H9 (cell line): ENCODE measurements around the gene NLRP4. TPM values are rescaled to one million over a fixed set of nuclear protein-coding genes. Genes with fewer than 3 reads are reported as not detected.

Experiments used
- DNase-seq: peaks from one replicate; pipeline ENCODE4 v3.0.0-alpha.2; 2017
- H2AFZ ChIP-seq: one replicate; pipeline ENCODE4 v1.6.1; 2013; ENCODE audit warnings: mild to moderate bottlenecking, low read length, control low read depth, moderate library complexity
- H2AK5ac ChIP-seq: 2 replicates; pipeline ENCODE4 v1.6.1; 2013; ENCODE audit warnings: low read length, control low read depth, mixed read lengths; ENCODE audit not compliant: insufficient read length
- H2BK120ac ChIP-seq: one replicate; pipeline ENCODE4 v1.6.1; 2013; ENCODE audit warnings: low read depth, mild to moderate bottlenecking, low read length, control low read depth, inconsistent platforms; ENCODE audit not compliant: poor library complexity, severe bottlenecking
- H2BK12ac ChIP-seq: 2 replicates; pipeline ENCODE4 v1.6.1; 2013; ENCODE audit warnings: low read length, control low read depth, mixed read lengths, low read depth; ENCODE audit not compliant: insufficient read length
- H2BK15ac ChIP-seq: 2 replicates; pipeline ENCODE4 v1.6.1; 2013; ENCODE audit warnings: low read depth, low read length, control low read depth
- H2BK20ac ChIP-seq: one replicate; pipeline ENCODE4 v1.6.1; 2013; ENCODE audit warnings: low read depth, mild to moderate bottlenecking, low read length, control low read depth, inconsistent platforms; ENCODE audit not compliant: poor library complexity, severe bottlenecking
- H2BK5ac ChIP-seq: 2 replicates; pipeline ENCODE4 v1.6.1; 2013; ENCODE audit warnings: low read length, control low read depth, mixed read lengths; ENCODE audit not compliant: insufficient read length
- H3K14ac ChIP-seq: 2 replicates; pipeline ENCODE4 v1.6.1; 2013; ENCODE audit warnings: low read length, control low read depth; ENCODE audit not compliant: insufficient read depth
- H3K18ac ChIP-seq: 2 replicates; pipeline ENCODE4 v1.6.1; 2013; ENCODE audit warnings: low read depth, mild to moderate bottlenecking, mixed read lengths, low read length, control low read depth; ENCODE audit not compliant: insufficient read length
- H3K23ac ChIP-seq: 2 replicates; pipeline ENCODE4 v1.6.1; 2013; ENCODE audit warnings: low read length, control low read depth, mixed read lengths, low read depth; ENCODE audit not compliant: insufficient read length
- H3K23me2 ChIP-seq: 2 replicates; pipeline ENCODE4 v1.6.1; 2013; ENCODE audit warnings: low read depth, mild to moderate bottlenecking, mixed read lengths, low read length, control low read depth; ENCODE audit not compliant: insufficient read length, poor library complexity, severe bottlenecking
- H3K27ac ChIP-seq: 2 replicates; pipeline ENCODE4 v1.5.1; 2013; ENCODE audit warnings: low read length, control low read depth, mixed read lengths, low read depth; ENCODE audit not compliant: insufficient read length
- H3K27me3 ChIP-seq: 2 replicates; pipeline ENCODE4 v1.6.1; 2013; ENCODE audit warnings: low read length, control low read depth, inconsistent platforms; ENCODE audit not compliant: insufficient read depth
- H3K4ac ChIP-seq: 2 replicates; pipeline ENCODE4 v1.6.1; 2013; ENCODE audit warnings: low read depth, mild to moderate bottlenecking, control low read depth, inconsistent platforms, low read length, moderate library complexity
- H3K4me1 ChIP-seq: 2 replicates; pipeline ENCODE4 v1.6.1; 2013; ENCODE audit warnings: low read length, control low read depth, inconsistent platforms; ENCODE audit not compliant: insufficient read depth
- H3K4me2 ChIP-seq: 2 replicates; pipeline ENCODE4 v1.6.1; 2013; ENCODE audit warnings: low read length, control low read depth, mixed read lengths; ENCODE audit not compliant: insufficient read length, insufficient read depth
- H3K56ac ChIP-seq: 2 replicates; pipeline ENCODE4 v1.6.1; 2013; ENCODE audit warnings: low read depth, mild to moderate bottlenecking, mixed read lengths, low read length, control low read depth; ENCODE audit not compliant: insufficient read length
- H3K79me1 ChIP-seq: 2 replicates; pipeline ENCODE4 v1.6.1; 2013; ENCODE audit warnings: low read depth, mild to moderate bottlenecking, moderate library complexity, low read length, control low read depth, inconsistent platforms; ENCODE audit not compliant: insufficient read depth, poor library complexity, severe bottlenecking
- H3K79me2 ChIP-seq: 2 replicates; pipeline ENCODE4 v1.6.1; 2013; ENCODE audit warnings: low read length, control low read depth, inconsistent platforms; ENCODE audit not compliant: insufficient read depth
- H3K9ac ChIP-seq: 2 replicates; pipeline ENCODE4 v1.6.1; 2013; ENCODE audit warnings: low read length, control low read depth, mixed read lengths; ENCODE audit not compliant: insufficient read length; ENCODE audit errors: extremely low read depth
- H3K9me3 ChIP-seq: one replicate; pipeline ENCODE4 v1.6.1; 2013; ENCODE audit warnings: low read depth, low read length, inconsistent platforms; ENCODE audit not compliant: control insufficient read depth
- H3T11ph ChIP-seq: one replicate; pipeline ENCODE4 v1.6.1; 2013; ENCODE audit warnings: mild to moderate bottlenecking, low read length, control low read depth, inconsistent platforms
- H4K20me1 ChIP-seq: one replicate; pipeline ENCODE4 v1.6.1; 2013; ENCODE audit not compliant: control insufficient read depth, insufficient read length, insufficient read depth
- H4K5ac ChIP-seq: 2 replicates; pipeline ENCODE4 v1.6.1; 2013; ENCODE audit warnings: low read depth, mild to moderate bottlenecking, mixed read lengths, low read length, control low read depth; ENCODE audit not compliant: insufficient read length
- H4K8ac ChIP-seq: replicated peaks from 2 replicates; pipeline ENCODE4 v1.6.1; 2013; ENCODE audit warnings: low read length, control low read depth, mixed read lengths, low read depth; ENCODE audit not compliant: insufficient read length
- H4K91ac ChIP-seq: 2 replicates; pipeline ENCODE4 v1.6.1; 2013; ENCODE audit warnings: low read depth, mild to moderate bottlenecking, moderate library complexity, mixed read lengths, low read length, control low read depth; ENCODE audit not compliant: insufficient read length
- H3K27ac Mint-ChIP-seq, 3 experiments: 2 replicates in 2 of 3; 3 replicates in 1 of 3; pipeline ENCODE4 v1.8.0; 2020 to 2021; ENCODE audit warnings: mixed read lengths in 3 of 3, mild to moderate bottlenecking in 1 of 3, moderate library complexity in 1 of 3
- H3K27me3 Mint-ChIP-seq: 2 replicates; pipeline ENCODE4 v1.8.0; 2021; ENCODE audit warnings: low read depth, mild to moderate bottlenecking, moderate library complexity, mixed read lengths
- H3K36me3 Mint-ChIP-seq, 3 experiments: 2 replicates in 2 of 3; 3 replicates in 1 of 3; pipeline ENCODE4 v1.8.0; 2020 to 2021; ENCODE audit warnings: low read depth in 3 of 3, mixed read lengths in 3 of 3; ENCODE audit not compliant: insufficient read depth in 1 of 3
- H3K4me1 Mint-ChIP-seq, 2 experiments: 2 replicates each; pipeline ENCODE4 v1.8.0; 2020; ENCODE audit warnings: mixed read lengths in 2 of 2
- H3K4me3 Mint-ChIP-seq, 2 experiments: 2 replicates in 1 of 2; 3 replicates in 1 of 2; pipeline ENCODE4 v1.8.0; 2020 to 2021; ENCODE audit warnings: mild to moderate bottlenecking in 2 of 2, mixed read lengths in 2 of 2, moderate library complexity in 1 of 2
- H3K9me3 Mint-ChIP-seq, 2 experiments: 2 replicates in 1 of 2; 3 replicates in 1 of 2; pipeline ENCODE4 v1.8.0; 2020; ENCODE audit warnings: mild to moderate bottlenecking in 2 of 2, mixed read lengths in 2 of 2, moderate library complexity in 1 of 2
- WGBS: extraction: QIAGEN DNeasy Blood & Tissue Kit; methylation state at CpG from one replicate; pipeline ENCODE4 v1.1.7; 2013; ENCODE audit warnings: missing lambda C conversion rate, low lambda C conversion rate, mixed read lengths; ENCODE audit not compliant: insufficient read length; ENCODE audit errors: extremely low coverage; 5-methylcytosine and 5-hydroxymethylcytosine counted together
- total RNA-seq: library from RNA; stranded (reverse); gene quantifications from 2 replicates; pipeline ENCODE4 v1.2.1, GENCODE V29; 2021
- TF ChIP-seq, protein P1 (sequence below): fragments of 200-600 bp; sonication (generic); conservative IDR thresholded peaks from 3 replicates; pipeline ENCODE4 v1.8.0; 2021; ENCODE audit warnings: antibody characterized with exemption, mild to moderate bottlenecking

NLRP4 gene
- total RNA-seq, 1 experiment from 2014 or later = not detected

DNA sequence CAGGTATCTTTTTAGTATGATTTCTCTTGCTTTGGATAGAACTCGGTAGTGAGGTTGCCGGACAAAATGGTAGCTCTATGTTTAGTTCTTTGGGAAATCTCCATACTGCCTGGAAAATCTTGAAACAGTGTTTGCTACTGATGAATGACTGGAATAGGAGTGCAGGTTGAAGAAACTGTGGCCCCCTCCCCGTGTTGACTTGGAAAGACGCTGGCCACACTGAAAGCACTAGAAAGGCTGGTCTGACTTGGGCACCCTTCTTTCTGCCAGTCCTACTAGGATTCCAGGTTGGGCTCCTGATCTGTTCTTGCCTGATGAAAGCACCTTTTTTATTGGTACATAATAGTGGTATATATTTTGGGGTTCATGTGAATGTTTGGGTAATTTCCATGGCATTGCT, 46.3 kb downstream of the NLRP4 start:
- H3K4me3 Mint-ChIP-seq = no peak overlapping the region
- H2BK5ac ChIP-seq = no peak overlapping the region
- no peaks in the 10 kb centered on the region for H3K27me3 ChIP-seq
- H3K9me3 Mint-ChIP-seq = peaks cover 91 to 98% of the 10 kb centered on the region in 2 experiments
- H3K4me2 ChIP-seq = no peak overlapping the region
- WGBS = no CpG with 5 or more reads among the region's 4 CpGs
- no peak overlapping the region for H3K27ac ChIP-seq
- TF ChIP-seq, protein P1, sequence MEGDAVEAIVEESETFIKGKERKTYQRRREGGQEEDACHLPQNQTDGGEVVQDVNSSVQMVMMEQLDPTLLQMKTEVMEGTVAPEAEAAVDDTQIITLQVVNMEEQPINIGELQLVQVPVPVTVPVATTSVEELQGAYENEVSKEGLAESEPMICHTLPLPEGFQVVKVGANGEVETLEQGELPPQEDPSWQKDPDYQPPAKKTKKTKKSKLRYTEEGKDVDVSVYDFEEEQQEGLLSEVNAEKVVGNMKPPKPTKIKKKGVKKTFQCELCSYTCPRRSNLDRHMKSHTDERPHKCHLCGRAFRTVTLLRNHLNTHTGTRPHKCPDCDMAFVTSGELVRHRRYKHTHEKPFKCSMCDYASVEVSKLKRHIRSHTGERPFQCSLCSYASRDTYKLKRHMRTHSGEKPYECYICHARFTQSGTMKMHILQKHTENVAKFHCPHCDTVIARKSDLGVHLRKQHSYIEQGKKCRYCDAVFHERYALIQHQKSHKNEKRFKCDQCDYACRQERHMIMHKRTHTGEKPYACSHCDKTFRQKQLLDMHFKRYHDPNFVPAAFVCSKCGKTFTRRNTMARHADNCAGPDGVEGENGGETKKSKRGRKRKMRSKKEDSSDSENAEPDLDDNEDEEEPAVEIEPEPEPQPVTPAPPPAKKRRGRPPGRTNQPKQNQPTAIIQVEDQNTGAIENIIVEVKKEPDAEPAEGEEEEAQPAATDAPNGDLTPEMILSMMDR = no peak
- H3K23ac ChIP-seq = no peak overlapping the region
- H3K23me2 ChIP-seq = no peaks in the 10 kb centered on the region
- peaks cover 1% of the 10 kb centered on the region for H3K27me3 Mint-ChIP-seq
- no peak overlapping the region for H3K56ac ChIP-seq
- H3K79me2 ChIP-seq = no peaks in the 10 kb centered on the region
- no peak overlapping the region for H3K18ac ChIP-seq
- H3K27ac Mint-ChIP-seq = no peak overlapping the region
- H4K91ac ChIP-seq = no peak overlapping the region
- no peak overlapping the region for H2AFZ ChIP-seq
- H3K4ac ChIP-seq = no peak overlapping the region
- no peaks in the 10 kb centered on the region for H3K4me1 ChIP-seq
- H3T11ph ChIP-seq = no peak overlapping the region
- no peak overlapping the region for H2BK12ac ChIP-seq
- no peak overlapping the region for H3K14ac ChIP-seq
- no peaks in the 10 kb centered on the region for H3K4me1 Mint-ChIP-seq
- no peak overlapping the region for H2BK15ac ChIP-seq
- peaks cover under 1 to 30% (median 16%) of the 10 kb centered on the region in 3 experiments; a peak in 4 of 7 replicates for H3K36me3 Mint-ChIP-seq
- H3K9ac ChIP-seq = no peak overlapping the region
- H4K20me1 ChIP-seq = no peaks in the 10 kb centered on the region
- H4K8ac ChIP-seq = no peak overlapping the region
- peaks cover 85% of the 10 kb centered on the region for H3K9me3 ChIP-seq
- no peak overlapping the region for H4K5ac ChIP-seq
- no peaks in the 10 kb centered on the region for H3K79me1 ChIP-seq
- H2AK5ac ChIP-seq = no peak overlapping the region
- H2BK20ac ChIP-seq = no peak overlapping the region
- no peak for DNase-seq
- H2BK120ac ChIP-seq = no peak overlapping the region
